ENCODE data around the gene IL2RA.

The IL2RA gene

GRCh38 chr10:6030217-6030616, 31.9 kb downstream of the IL2RA start:
- H3K4me3 ChIP-seq (ENCODE audit: low read length), result no peak overlapping the region
- no peak for TF ChIP-seq CTCF (conservative IDR thresholded peaks at IDR 0.05; ENCODE audit: low read length)
- DNase-seq (ENCODE audit: low read depth), result no peak

GRCh38 chr10:6027929-6028328, 34.2 kb downstream of the IL2RA start:
- DNase-seq (ENCODE audit: low read depth), result no peak
- H3K4me3 ChIP-seq (ENCODE audit: low read length), result no peak overlapping the region
- no peak for TF ChIP-seq CTCF (conservative IDR thresholded peaks at IDR 0.05; ENCODE audit: low read length)

- DNase-seq (ENCODE audit: low read depth), result no peak
- TF ChIP-seq CTCF (conservative IDR thresholded peaks at IDR 0.05; ENCODE audit: low read length), result no peak
- no peak overlapping the region for H3K4me3 ChIP-seq (ENCODE audit: low read length)
Measured at GRCh38 chr10:6025683-6026255, 36.4 kb downstream of the IL2RA start.

GRCh38 chr10:6024334-6024682, 37.9 kb downstream of the IL2RA start:
- H3K4me3 ChIP-seq (ENCODE audit: low read length), result no peak overlapping the region
- no peak for TF ChIP-seq CTCF (conservative IDR thresholded peaks at IDR 0.05; ENCODE audit: low read length)
- DNase-seq (ENCODE audit: low read depth), result no peak

- no peak for TF ChIP-seq CTCF (conservative IDR thresholded peaks at IDR 0.05; ENCODE audit: low read length)
- no peak overlapping the region for H3K4me3 ChIP-seq (ENCODE audit: low read length)
- peak; percentile 78 for DNase-seq (ENCODE audit: low read depth)
Measured at GRCh38 chr10:6023661-6024333, 38.4 kb downstream of the IL2RA start.

GRCh38 chr10:6022660-6023059, 39.5 kb downstream of the IL2RA start:
- DNase-seq (ENCODE audit: low read depth), result no peak
- TF ChIP-seq CTCF (conservative IDR thresholded peaks at IDR 0.05; ENCODE audit: low read length), result no peak
- no peak overlapping the region for H3K4me3 ChIP-seq (ENCODE audit: low read length)

GRCh38 chr10:6020826-6021225, 41.3 kb downstream of the IL2RA start:
- DNase-seq (ENCODE audit: low read depth), result no peak
- TF ChIP-seq CTCF (conservative IDR thresholded peaks at IDR 0.05; ENCODE audit: low read length), result no peak
- H3K4me3 ChIP-seq (ENCODE audit: low read length), result no peak overlapping the region
